ENCODE data around the gene GAB2.

- TF ChIP-seq CTCF (IDR thresholded peaks at IDR 0.05) (no peak), EP300 (IDR thresholded peaks at IDR 0.05) (no peak), POLR2A (IDR thresholded peaks at IDR 0.05) (no peak)
These were observed 240.9 kb downstream of the GAB2 start for GRCh38 chr11:78176605-78177141.

Measured in tibial nerve (tissue), 4 donors.